Kidney (tissue), 14 donors: Measurements from ENCODE around the gene TSPAN15. TPM values are rescaled to one million over a fixed set of nuclear protein-coding genes. Genes with fewer than 3 reads are reported as not detected.

Source experiments
- DNase-seq, 5 donors: peaks; one replicate each; pipeline ENCODE4 v3.0.0-alpha.2; 2013 to 2020
- FAIRE-seq: peaks from 2 replicates; lab custom pipeline; 2012; peaks lifted over from hg19 to GRCh38; lab: Jason Lieb, UNC
- H3K27ac ChIP-seq, 2 donors: one replicate each; pipeline ENCODE4 v1.7.0; 2013; ENCODE audit warnings: low read depth in 2 of 2, low read length in 2 of 2, inconsistent platforms in 1 of 2
- H3K27me3 ChIP-seq: one replicate; pipeline ENCODE4 v1.7.1; 2013; ENCODE audit warnings: low read length, inconsistent platforms; ENCODE audit not compliant: control insufficient read depth, insufficient read depth
- H3K36me3 ChIP-seq, 3 donors: one replicate each; pipeline versions ENCODE4 v1.7.0 to v1.7.1; 2013; ENCODE audit warnings: low read length in 3 of 3, control low read depth in 1 of 3, inconsistent platforms in 1 of 3; ENCODE audit not compliant: insufficient read depth in 3 of 3, control insufficient read depth in 2 of 3
- H3K4me1 ChIP-seq, 3 donors: one replicate each; pipeline versions ENCODE4 v1.7.0 to v1.7.1; 2013; ENCODE audit warnings: low read length in 3 of 3, inconsistent platforms in 1 of 3, low read depth in 1 of 3; ENCODE audit not compliant: control insufficient read depth in 2 of 3, insufficient read depth in 2 of 3
- H3K4me3 ChIP-seq, 3 donors: one replicate each; pipeline versions ENCODE4 v1.7.0 to v1.8.1; 2013; ENCODE audit warnings: low read length in 3 of 3, control low read depth in 1 of 3, inconsistent platforms in 1 of 3
- H3K9ac ChIP-seq, 3 donors: one replicate each; pipeline versions ENCODE4 v1.7.0 to v1.7.1; 2013; ENCODE audit warnings: low read length in 3 of 3, control low read depth in 1 of 3, inconsistent platforms in 1 of 3
- H3K9me3 ChIP-seq, 3 donors: one replicate each; pipeline versions ENCODE4 v1.7.0 to v1.7.1; 2013; ENCODE audit warnings: low read length in 3 of 3, control low read depth in 1 of 3, inconsistent platforms in 1 of 3; ENCODE audit not compliant: control insufficient read depth in 2 of 3, insufficient read depth in 1 of 3
- CTCF ChIP-seq: IDR thresholded peaks from 3 replicates; pipeline ENCODE4 v1.5.1; 2012; ENCODE audit warnings: mild to moderate bottlenecking, moderate library complexity, borderline replicate concordance; ENCODE audit not compliant: insufficient read depth; ENCODE audit errors: extremely low read depth
- intact Hi-C: fragments of 100-400 bp; cut with DNase I; formaldehyde crosslinking; loops from one replicate; pipeline ENCODE4 v1.11.1; 2022
- polyA plus RNA-seq: library from polyadenylated mRNA; stranded (reverse); fragments of 350-450 nt; fragmentation: Illumina TruSeq; extraction: RNeasy Lipid Tissue Mini Kit (QIAGEN cat#74804); gene quantifications from one replicate; pipeline ENCODE4 v1.2.3, GENCODE V29; 2014; ENCODE audit warnings: low read depth, low replicate concordance; ENCODE audit not compliant: insufficient read depth
- total RNA-seq: library from RNA; stranded (reverse); fragmentation: NEBNext Ultra II Directional; extraction: Animal tissue kit (Norgen Biotek cat#: 25700); gene quantifications from one replicate; pipeline ENCODE4 v1.2.1, GENCODE V29; 2021
- donor health status: control.
- donor health status: control.
- donor health status: control.
- donor health status: control.
- donor health status: control.
- donor health status: DM: yes; HTN: yes; CAD: no.
- donor health status: Normal renal cell carcinoma (clear cell type).

The TSPAN15 gene
- total and polyA plus RNA-seq, 2 donors from 2014 or later = 28.2 to 65.4 TPM

DNA sequence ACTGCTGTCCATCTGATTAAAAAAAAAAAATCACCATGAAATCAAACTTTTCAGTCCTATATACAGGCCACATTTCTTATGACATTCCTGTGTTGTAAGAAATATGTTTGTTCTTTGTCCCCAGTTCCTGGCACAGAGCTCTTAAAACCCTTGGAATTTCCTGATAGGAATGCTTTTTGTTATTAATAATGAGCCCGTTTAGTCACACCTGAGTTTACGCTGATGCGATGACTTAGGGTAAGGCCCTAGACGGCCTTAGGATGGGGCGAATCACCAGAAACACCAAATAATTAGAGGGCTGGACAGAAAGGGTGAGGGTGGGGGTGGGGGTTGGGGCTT, 17.5 kb downstream of the TSPAN15 start:
- intact Hi-C loops = no loop called here
- no peaks in the 10 kb centered on the region for H3K36me3 ChIP-seq
- peak in 2 of 5 donors; percentile 24 to 36 for DNase-seq
- peaks cover 0 to 31% (median 15%) of the 10 kb centered on the region in 3 donors for H3K4me1 ChIP-seq
- H3K9me3 ChIP-seq = no peaks in the 10 kb centered on the region
- no peak overlapping the region for H3K4me3 ChIP-seq
- H3K27ac ChIP-seq = no peak overlapping the region
- FAIRE-seq = no peak
- no peak overlapping the region for H3K9ac ChIP-seq
- no peaks in the 10 kb centered on the region for H3K27me3 ChIP-seq
- TF ChIP-seq CTCF = no peak

GRCh38 chr10:69469976-69470375, 18.7 kb downstream of the TSPAN15 start:
- H3K27me3 ChIP-seq = no peaks in the 10 kb centered on the region
- no peaks in the 10 kb centered on the region for H3K36me3 ChIP-seq
- no peak overlapping the region for H3K9ac ChIP-seq
- no peaks in the 10 kb centered on the region for H3K9me3 ChIP-seq
- no peak overlapping the region for H3K27ac ChIP-seq
- intact Hi-C loops = no loop called here
- TF ChIP-seq CTCF = no peak
- peaks cover 0 to 30% (median 14%) of the 10 kb centered on the region in 3 donors for H3K4me1 ChIP-seq
- no peak overlapping the region for H3K4me3 ChIP-seq
- DNase-seq (no peak), FAIRE-seq (no peak)

- H3K27ac ChIP-seq = no peak overlapping the region
- no peak for TF ChIP-seq CTCF
Observed at GRCh38 chr10:69470463-69471384, 19.5 kb downstream of the TSPAN15 start.

More at GRCh38 chr10:69470463-69471384, 19.5 kb downstream of the TSPAN15 start:
- H3K9ac ChIP-seq = no peak overlapping the region
- no peaks in the 10 kb centered on the region for H3K36me3 ChIP-seq
- no peaks in the 10 kb centered on the region for H3K9me3 ChIP-seq
- DNase-seq (no peak), FAIRE-seq (no peak)
- H3K27me3 ChIP-seq = no peaks in the 10 kb centered on the region
- peaks cover 0 to 30% (median 11%) of the 10 kb centered on the region in 3 donors for H3K4me1 ChIP-seq
- intact Hi-C loops = no loop called here
- H3K4me3 ChIP-seq = no peak overlapping the region
